Adipocyte (in vitro differentiated cells): Measurements from ENCODE around the gene WDR4.
"Not testable (repeated sequence)": the region's sequence is repeated elsewhere in the genome, so short reads cannot be mapped to it uniquely, and the experiment has no call there.

Experiments used
- DNase-seq: peaks from one replicate; pipeline ENCODE4 v3.0.0-alpha.2; 2015; ENCODE audit warnings: low read depth
- H3K27me3 ChIP-seq: replicated peaks from 2 replicates; pipeline ENCODE4 v1.7.0; 2013; ENCODE audit warnings: mild to moderate bottlenecking, low read length, moderate library complexity; ENCODE audit not compliant: control insufficient read depth, insufficient read depth
- H3K36me3 ChIP-seq: 2 replicates; pipeline ENCODE4 v1.7.0; 2013; ENCODE audit warnings: low read length, mild to moderate bottlenecking, moderate library complexity; ENCODE audit not compliant: control insufficient read depth, insufficient read depth, severe bottlenecking
- H3K4me1 ChIP-seq: 2 replicates; pipeline ENCODE4 v1.7.0; 2013; ENCODE audit warnings: mild to moderate bottlenecking, low read length, moderate library complexity; ENCODE audit not compliant: control insufficient read depth, insufficient read depth
- H3K4me3 ChIP-seq: 2 replicates; pipeline ENCODE4 v1.7.0; 2013; ENCODE audit warnings: mild to moderate bottlenecking, low read length, moderate library complexity
- H3K9ac ChIP-seq: 2 replicates; pipeline ENCODE4 v1.7.0; 2013; ENCODE audit warnings: mild to moderate bottlenecking, low read length, moderate library complexity
- H3K9me3 ChIP-seq: 2 replicates; pipeline ENCODE4 v1.7.0; 2013; ENCODE audit warnings: mild to moderate bottlenecking, low read length, moderate library complexity; ENCODE audit not compliant: control insufficient read depth

The WDR4 gene

DNA sequence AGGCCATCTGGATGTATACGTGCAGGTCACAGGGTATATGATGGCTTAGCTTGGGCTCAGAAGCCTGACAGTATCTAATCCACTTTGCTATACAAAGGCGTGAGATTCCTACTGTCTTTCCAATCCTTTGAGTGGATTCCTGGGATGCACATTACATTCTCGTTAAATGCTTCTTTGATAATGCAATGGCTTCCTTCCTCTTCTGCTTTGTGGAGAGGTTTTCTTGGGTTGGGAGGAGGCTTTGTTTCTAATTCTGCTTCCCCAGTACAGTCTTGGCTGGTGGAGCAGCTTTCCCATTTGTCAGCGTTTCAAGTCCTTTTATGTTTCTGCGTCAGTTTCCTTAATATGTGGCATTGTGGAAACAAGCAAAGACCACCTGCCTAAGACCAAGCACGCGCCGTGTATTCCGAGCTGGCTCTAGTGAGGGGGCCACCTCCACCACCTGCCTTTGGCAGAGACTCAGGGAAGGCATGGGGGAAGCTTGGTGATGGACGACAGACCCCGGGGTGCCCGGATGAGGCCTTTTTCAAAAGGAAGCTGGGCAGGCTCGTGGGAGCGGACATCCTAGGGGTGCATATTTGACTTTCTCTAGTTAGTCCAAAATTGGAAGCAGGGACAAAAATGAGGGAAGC lies 72.7 kb downstream of the WDR4 start:
- Histone ChIP-seq H3K9me3 (no peaks in the 10 kb centered on the region), H3K4me1 (no peaks in the 10 kb centered on the region), H3K36me3 (no peaks in the 10 kb centered on the region), H3K27me3 (peaks cover 37% of the 10 kb centered on the region), H3K4me3 (no peak overlapping the region), H3K9ac (no peak overlapping the region)
- no peak for DNase-seq

DNA sequence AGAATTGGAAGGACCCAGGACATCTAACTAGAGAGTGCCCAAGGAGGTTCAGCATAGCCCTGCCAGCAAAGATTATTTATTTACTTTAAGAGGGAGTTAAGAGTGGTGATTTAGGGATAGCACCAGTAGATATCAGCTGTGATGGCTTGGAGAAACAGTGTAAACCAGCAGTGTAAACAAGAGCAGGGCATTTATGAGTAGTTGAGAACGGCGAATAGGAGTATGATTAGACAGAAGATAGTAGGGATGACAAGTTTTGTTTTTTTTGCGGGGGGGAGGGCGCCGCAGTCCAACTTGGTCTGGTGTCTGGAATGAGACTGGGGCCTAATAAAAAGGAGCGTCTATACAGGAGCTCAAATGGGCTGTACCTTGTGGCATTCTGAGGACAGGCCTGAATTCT lies 77.7 kb downstream of the WDR4 start:
- DNase-seq, H3K4me3 ChIP-seq, H3K9ac ChIP-seq: not testable (repeated sequence)

DNA sequence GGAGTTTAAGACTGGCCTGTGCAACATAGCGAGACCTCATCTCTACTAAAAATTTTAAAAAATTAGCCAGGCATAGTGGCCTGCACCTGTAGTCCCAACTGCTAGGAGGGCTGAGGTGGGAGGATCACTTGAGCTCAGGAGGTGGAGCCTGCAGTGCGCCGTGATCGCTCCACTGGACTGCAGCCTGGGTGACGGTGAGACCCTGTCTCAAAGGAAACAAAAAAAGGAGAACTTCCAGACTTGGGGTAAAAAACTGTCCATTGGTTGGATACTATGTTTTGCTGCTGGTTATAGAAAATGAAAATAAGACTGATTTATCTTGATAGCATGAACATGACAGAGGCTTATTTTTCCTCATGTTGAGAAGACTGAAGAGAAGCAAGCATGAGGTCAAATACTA lies 79.4 kb downstream of the WDR4 start:
- Histone ChIP-seq H3K9ac (no peak overlapping the region), H3K9me3 (no peaks in the 10 kb centered on the region), H3K4me1 (no peaks in the 10 kb centered on the region), H3K4me3 (no peak overlapping the region), H3K27me3 (peaks cover 7% of the 10 kb centered on the region), H3K36me3 (no peaks in the 10 kb centered on the region)
- no peak for DNase-seq

More for the DNA sequence above, 77.7 kb downstream of the WDR4 start:
- H3K36me3 ChIP-seq, H3K9me3 ChIP-seq, H3K4me1 ChIP-seq, H3K27me3 ChIP-seq: not testable (repeated sequence)

DNA sequence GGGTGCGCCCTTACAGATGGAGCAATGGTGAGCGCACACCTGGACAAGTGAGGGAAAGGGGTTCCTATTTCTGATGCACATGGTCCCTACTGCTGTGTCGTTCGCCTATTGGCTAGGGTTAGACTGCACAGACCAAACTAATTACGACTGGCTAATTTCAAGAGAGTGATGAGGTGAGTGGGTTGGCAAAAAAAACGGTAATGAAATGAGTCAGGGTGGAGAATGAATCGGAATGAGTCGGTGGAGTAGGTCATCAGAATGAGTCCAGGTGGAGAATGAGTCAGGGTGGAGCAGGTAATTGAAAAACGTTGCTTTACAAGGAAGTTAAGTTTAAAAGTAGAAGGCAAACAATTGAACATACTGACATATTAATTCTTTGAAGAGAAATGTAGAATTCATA lies 79.8 kb downstream of the WDR4 start:
- no peak for DNase-seq
- H3K9me3 ChIP-seq = no peaks in the 10 kb centered on the region
- H3K9ac ChIP-seq = no peak overlapping the region
- H3K4me1 ChIP-seq = no peaks in the 10 kb centered on the region
- no peak overlapping the region for H3K4me3 ChIP-seq
- H3K36me3 ChIP-seq = no peaks in the 10 kb centered on the region
- H3K27me3 ChIP-seq = peaks cover 8% of the 10 kb centered on the region
